DOHH2 (cell line): Measurements from ENCODE around the gene CCDC182.

ENCODE experiments used
- H3F3A ChIP-seq: fragments of 200-600 bp; sonication (generic), shearing (Covaris generic); 2 replicates; pipeline ENCODE4 v1.6.0; 2016; ENCODE audit warnings: antibody characterized with exemption, mild to moderate bottlenecking; ENCODE audit not compliant: control insufficient read depth, insufficient read depth
- H3K27ac ChIP-seq: fragments of 200-600 bp; sonication (generic); 2 replicates; pipeline ENCODE4 v1.5.1; 2014; ENCODE audit warnings: low read depth, mild to moderate bottlenecking, low read length, moderate library complexity
- H3K27me3 ChIP-seq: fragments of 200-600 bp; sonication (generic); 2 replicates; pipeline ENCODE4 v1.6.1; 2014; ENCODE audit warnings: mild to moderate bottlenecking, low read length, mixed read lengths; ENCODE audit not compliant: control insufficient read depth
- H3K36me3 ChIP-seq: fragments of 200-600 bp; sonication (generic); 2 replicates; pipeline ENCODE4 v1.6.1; 2014; ENCODE audit warnings: mild to moderate bottlenecking, low read length, moderate library complexity, mixed read lengths; ENCODE audit not compliant: control insufficient read depth
- H3K4me1 ChIP-seq: fragments of 200-600 bp; sonication (generic); 2 replicates; pipeline ENCODE4 v1.6.1; 2014; ENCODE audit warnings: mild to moderate bottlenecking, low read length, mixed read lengths; ENCODE audit not compliant: control insufficient read depth
- H3K4me2 ChIP-seq: fragments of 200-600 bp; sonication (generic); 2 replicates; pipeline ENCODE4 v1.6.0; 2014; ENCODE audit warnings: mild to moderate bottlenecking, low read length, moderate library complexity
- H3K4me3 ChIP-seq: fragments of 200-600 bp; sonication (generic); 2 replicates; pipeline ENCODE4 v1.5.1; 2014; ENCODE audit warnings: mild to moderate bottlenecking, low read length, mixed read lengths
- H3K79me2 ChIP-seq: fragments of 200-600 bp; sonication (generic); 2 replicates; pipeline ENCODE4 v1.6.1; 2014; ENCODE audit warnings: mild to moderate bottlenecking, low read length, mixed read lengths; ENCODE audit not compliant: control insufficient read depth
- H3K9me2 ChIP-seq: fragments of 200-600 bp; sonication (generic); replicated peaks from 2 replicates; pipeline ENCODE4 v1.6.1; 2014; ENCODE audit warnings: mild to moderate bottlenecking, low read length, mixed read lengths; ENCODE audit not compliant: control insufficient read depth
- H3K9me3 ChIP-seq: fragments of 200-600 bp; sonication (generic); 2 replicates; pipeline ENCODE4 v1.6.1; 2014; ENCODE audit warnings: antibody characterized with exemption, low read length, mixed read lengths; ENCODE audit not compliant: control insufficient read depth, insufficient read depth
- H4K20me1 ChIP-seq: fragments of 200-600 bp; sonication (generic); 2 replicates; pipeline ENCODE4 v1.6.0; 2014; ENCODE audit warnings: low read depth, mild to moderate bottlenecking, antibody characterized with exemption, low read length, moderate library complexity; ENCODE audit not compliant: control insufficient read depth, insufficient read depth
- CTCF ChIP-seq: fragments of 200-600 bp; sonication (generic); IDR thresholded peaks from one replicate; pipeline ENCODE4 v1.5.1; 2014; ENCODE audit warnings: antibody characterized with exemption, mild to moderate bottlenecking, low read depth, low read length; ENCODE audit not compliant: poor library complexity, severe bottlenecking
- EZH2phosphoT487 ChIP-seq: fragments of 200-600 bp; sonication (generic); IDR thresholded peaks from 2 replicates; pipeline ENCODE4 v1.6.1; 2017; ENCODE audit warnings: borderline replicate concordance, mild to moderate bottlenecking, antibody characterized with exemption, low read length, moderate library complexity, mixed read lengths

The CCDC182 gene

GRCh38 chr17:57708410-57708809 is 36.7 kb downstream of the CCDC182 start:
- Histone ChIP-seq H3K4me2 (no peak overlapping the region), H3K4me3 (no peak overlapping the region), H3K9me2 (no peaks in the 10 kb centered on the region), H3K9me3 (no peaks in the 10 kb centered on the region), H4K20me1 (no peaks in the 10 kb centered on the region), H3K27ac (no peak overlapping the region), H3K36me3 (no peaks in the 10 kb centered on the region), H3F3A (no peaks in the 10 kb centered on the region), H3K79me2 (no peaks in the 10 kb centered on the region), H3K27me3 (peaks cover 28% of the 10 kb centered on the region), H3K4me1 (no peaks in the 10 kb centered on the region)
- TF ChIP-seq CTCF (no peak), EZH2phosphoT487 (no peak)

GRCh38 chr17:57707892-57708291 is 37.2 kb downstream of the CCDC182 start:
- no peaks in the 10 kb centered on the region for H3K79me2 ChIP-seq
- no peaks in the 10 kb centered on the region for H4K20me1 ChIP-seq
- TF ChIP-seq CTCF (no peak), EZH2phosphoT487 (no peak)
- H3K4me1 ChIP-seq = no peaks in the 10 kb centered on the region
- no peak overlapping the region for H3K4me3 ChIP-seq
- no peaks in the 10 kb centered on the region for H3K36me3 ChIP-seq
- no peak overlapping the region for H3K4me2 ChIP-seq
- no peaks in the 10 kb centered on the region for H3F3A ChIP-seq
- H3K27ac ChIP-seq = no peak overlapping the region
- peaks cover 25% of the 10 kb centered on the region for H3K27me3 ChIP-seq
- H3K9me2 ChIP-seq = no peaks in the 10 kb centered on the region
- H3K9me3 ChIP-seq = no peaks in the 10 kb centered on the region

- Histone ChIP-seq H3K9me3 (no peaks in the 10 kb centered on the region), H3K27me3 (peaks cover 18% of the 10 kb centered on the region), H3K79me2 (no peaks in the 10 kb centered on the region), H3K27ac (no peak overlapping the region), H3K9me2 (no peaks in the 10 kb centered on the region), H3K4me2 (no peak overlapping the region), H3K36me3 (no peaks in the 10 kb centered on the region), H3F3A (no peaks in the 10 kb centered on the region), H3K4me3 (no peak overlapping the region), H4K20me1 (no peaks in the 10 kb centered on the region), H3K4me1 (no peaks in the 10 kb centered on the region)
- TF ChIP-seq CTCF (no peak), EZH2phosphoT487 (no peak)
Observed at GRCh38 chr17:57706761-57707160, 38.3 kb downstream of the CCDC182 start.
